Measurements from ENCODE around the gene RFX5.

GRCh38 chr1:151391079-151391563 is 44.1 kb upstream of the RFX5 start:
- TF ChIP-seq TAF1 (conservative IDR thresholded peaks at IDR 0.05) (no peak), CTCF (IDR thresholded peaks at IDR 0.05; ENCODE audit: low read depth, low read length, missing input control) (no peak), ZBTB33 (IDR thresholded peaks at IDR 0.05) (no peak), HNF4A (conservative IDR thresholded peaks at IDR 0.05) (peak; percentile 66 to 86), ATF3 (IDR thresholded peaks at IDR 0.05) (no peak), REST (IDR thresholded peaks at IDR 0.05) (no peak), JUND (IDR thresholded peaks at IDR 0.05) (peak; percentile 5 to 28), RAD21 (IDR thresholded peaks at IDR 0.05) (peak in 1 of 2 donors; percentile 47), SP1 (IDR thresholded peaks at IDR 0.05) (peak; percentile 89), EGR1 (IDR thresholded peaks at IDR 0.05; ENCODE audit: low read depth in 2 of 2) (no peak), YY1 (IDR thresholded peaks at IDR 0.05) (no peak), RXRA (IDR thresholded peaks at IDR 0.05) (peak; percentile 83 to 95), FOXA1 (IDR thresholded peaks at IDR 0.05) (no peak)

All from liver (tissue), 3 donors.